ENCODE data around the gene RALGPS1. TPM values are rescaled to one million over a fixed set of nuclear protein-coding genes. Genes with fewer than 3 reads are reported as not detected.

The RALGPS1 gene
- total and polyA plus RNA-seq, 2 of the 8 experiments (the other 6 are each of a cell fraction or from before 2014, with no cell fraction given), result 20.0 to 23.5 TPM

DNA sequence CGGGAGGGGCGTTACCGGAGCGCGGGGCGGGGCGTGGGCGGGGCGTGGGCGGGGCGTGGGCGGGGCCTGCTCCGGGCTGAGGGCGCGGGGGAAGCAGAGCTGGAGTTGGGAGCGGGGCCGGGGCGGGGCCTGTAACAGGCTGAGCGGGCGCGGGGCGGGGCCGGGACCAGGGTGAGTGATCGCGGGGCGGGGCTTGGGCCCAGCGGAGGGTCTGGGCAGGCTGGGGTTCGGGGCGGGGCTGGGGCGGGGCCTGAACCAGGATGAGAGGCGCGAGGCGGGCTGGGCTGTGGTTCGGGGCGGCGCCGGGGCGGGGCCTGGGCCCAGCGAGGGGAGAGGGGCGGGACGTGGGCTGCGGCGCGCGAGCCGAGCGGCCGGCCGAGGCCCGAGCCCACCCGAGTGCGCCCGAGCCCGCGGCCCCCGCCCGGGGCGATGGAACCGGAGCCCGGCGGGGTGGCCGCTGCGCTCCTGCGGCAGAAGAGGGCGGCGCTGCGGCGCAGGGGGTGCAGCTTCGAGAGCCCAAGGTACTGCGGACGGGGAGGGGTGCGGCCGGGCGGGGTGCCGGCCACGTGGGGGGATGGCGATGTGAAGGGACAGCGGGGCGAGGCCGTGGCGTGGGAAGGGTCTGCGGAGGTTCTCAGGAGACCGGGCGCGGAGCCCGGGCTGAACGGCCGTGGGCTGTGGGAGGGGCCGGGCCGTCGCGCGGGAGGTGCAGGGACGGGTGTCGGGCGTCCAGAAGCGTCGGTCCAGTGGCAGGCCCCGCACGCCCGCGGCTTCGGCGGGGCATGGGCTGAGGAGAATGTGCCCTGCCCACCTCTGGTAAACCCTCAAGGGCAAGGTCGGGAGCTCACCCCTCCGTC is 310.5 kb downstream of the RALGPS1 start (continued):
- TF ChIP-seq KDM4A (IDR thresholded peaks at IDR 0.05; ENCODE audit: low read depth, low read length, severe bottlenecking) (peak; percentile 68), SP1 (IDR thresholded peaks at IDR 0.05; ENCODE audit: low read depth, low read length) (peak; percentile 92), GTF2F1 (IDR thresholded peaks at IDR 0.05; ENCODE audit: borderline replicate concordance, low read depth, low read length) (no peak), RNF2 (IDR thresholded peaks at IDR 0.05; ENCODE audit: borderline replicate concordance, low read depth, low read length, missing control alignments, poor library complexity, severe bottlenecking) (no peak), TAF1 (IDR thresholded peaks at IDR 0.05; ENCODE audit: low read depth, low read length) (peak; percentile 26; the same call in 1 of the 2 replicates), SUZ12 (IDR thresholded peaks at IDR 0.05; ENCODE audit: low read length) (no peak; the same call in 1 of the 2 replicates), SRF (IDR thresholded peaks at IDR 0.05; ENCODE audit: low read depth, low read length) (no peak), ASH2L (IDR thresholded peaks at IDR 0.05; ENCODE audit: low read length) (no peak), CEBPB (IDR thresholded peaks at IDR 0.05; ENCODE audit: low read depth, low read length) (no peak), BACH1 (IDR thresholded peaks at IDR 0.05; ENCODE audit: low read length) (no peak), RFX5 (IDR thresholded peaks at IDR 0.05; ENCODE audit: borderline replicate concordance, low read depth, low read length) (no peak), NANOG (IDR thresholded peaks at IDR 0.05; ENCODE audit: insufficient read depth, low read depth, low read length, poor library complexity, severe bottlenecking) (no peak), TBP (IDR thresholded peaks at IDR 0.05; ENCODE audit: low read depth, low read length) (no peak), CREB1 (IDR thresholded peaks at IDR 0.05) (no peak), YY1 (IDR thresholded peaks at IDR 0.05; ENCODE audit: low read depth, low read length) (no peak)
- TF ChIP-seq, protein P1, sequence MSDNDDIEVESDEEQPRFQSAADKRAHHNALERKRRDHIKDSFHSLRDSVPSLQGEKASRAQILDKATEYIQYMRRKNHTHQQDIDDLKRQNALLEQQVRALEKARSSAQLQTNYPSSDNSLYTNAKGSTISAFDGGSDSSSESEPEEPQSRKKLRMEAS (IDR thresholded peaks at IDR 0.05), result peak; percentile 60
- TF ChIP-seq, protein P2, sequence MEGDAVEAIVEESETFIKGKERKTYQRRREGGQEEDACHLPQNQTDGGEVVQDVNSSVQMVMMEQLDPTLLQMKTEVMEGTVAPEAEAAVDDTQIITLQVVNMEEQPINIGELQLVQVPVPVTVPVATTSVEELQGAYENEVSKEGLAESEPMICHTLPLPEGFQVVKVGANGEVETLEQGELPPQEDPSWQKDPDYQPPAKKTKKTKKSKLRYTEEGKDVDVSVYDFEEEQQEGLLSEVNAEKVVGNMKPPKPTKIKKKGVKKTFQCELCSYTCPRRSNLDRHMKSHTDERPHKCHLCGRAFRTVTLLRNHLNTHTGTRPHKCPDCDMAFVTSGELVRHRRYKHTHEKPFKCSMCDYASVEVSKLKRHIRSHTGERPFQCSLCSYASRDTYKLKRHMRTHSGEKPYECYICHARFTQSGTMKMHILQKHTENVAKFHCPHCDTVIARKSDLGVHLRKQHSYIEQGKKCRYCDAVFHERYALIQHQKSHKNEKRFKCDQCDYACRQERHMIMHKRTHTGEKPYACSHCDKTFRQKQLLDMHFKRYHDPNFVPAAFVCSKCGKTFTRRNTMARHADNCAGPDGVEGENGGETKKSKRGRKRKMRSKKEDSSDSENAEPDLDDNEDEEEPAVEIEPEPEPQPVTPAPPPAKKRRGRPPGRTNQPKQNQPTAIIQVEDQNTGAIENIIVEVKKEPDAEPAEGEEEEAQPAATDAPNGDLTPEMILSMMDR (IDR thresholded peaks at IDR 0.05; ENCODE audit: control extremely low read depth in 1 of 3, insufficient read depth in 1 of 3, low read depth in 1 of 3, low read length in 3 of 3), result no peak
- TF ChIP-seq, protein P3, sequence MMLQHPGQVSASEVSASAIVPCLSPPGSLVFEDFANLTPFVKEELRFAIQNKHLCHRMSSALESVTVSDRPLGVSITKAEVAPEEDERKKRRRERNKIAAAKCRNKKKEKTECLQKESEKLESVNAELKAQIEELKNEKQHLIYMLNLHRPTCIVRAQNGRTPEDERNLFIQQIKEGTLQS (IDR thresholded peaks at IDR 0.05; ENCODE audit: insufficient read depth, low read depth, low read length), result no peak
- TF ChIP-seq, protein P4, sequence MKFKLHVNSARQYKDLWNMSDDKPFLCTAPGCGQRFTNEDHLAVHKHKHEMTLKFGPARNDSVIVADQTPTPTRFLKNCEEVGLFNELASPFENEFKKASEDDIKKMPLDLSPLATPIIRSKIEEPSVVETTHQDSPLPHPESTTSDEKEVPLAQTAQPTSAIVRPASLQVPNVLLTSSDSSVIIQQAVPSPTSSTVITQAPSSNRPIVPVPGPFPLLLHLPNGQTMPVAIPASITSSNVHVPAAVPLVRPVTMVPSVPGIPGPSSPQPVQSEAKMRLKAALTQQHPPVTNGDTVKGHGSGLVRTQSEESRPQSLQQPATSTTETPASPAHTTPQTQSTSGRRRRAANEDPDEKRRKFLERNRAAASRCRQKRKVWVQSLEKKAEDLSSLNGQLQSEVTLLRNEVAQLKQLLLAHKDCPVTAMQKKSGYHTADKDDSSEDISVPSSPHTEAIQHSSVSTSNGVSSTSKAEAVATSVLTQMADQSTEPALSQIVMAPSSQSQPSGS (IDR thresholded peaks at IDR 0.05; ENCODE audit: low read length), result no peak

Measured in H1 (cell line).